Measurements from ENCODE around the gene SP4.

The SP4 gene

GRCh38 chr7:21463524-21463923 is 35.6 kb downstream of the SP4 start:
- DNase-seq: no peak
- Mint-ChIP-seq H3K4me1 (ENCODE audit: low read depth) (peaks cover 53% of the 10 kb centered on the region), H3K27ac (peak overlapping the region; percentile 38), H3K27me3 (no peaks in the 10 kb centered on the region), H3K36me3 (ENCODE audit: low read depth) (peaks cover 70% of the 10 kb centered on the region), H3K9me3 (peaks cover 7% of the 10 kb centered on the region), H3K4me3 (no peak overlapping the region)

GRCh38 chr7:21468969-21469368 is 41.1 kb downstream of the SP4 start:
- H3K27ac Mint-ChIP-seq: no peak overlapping the region
- no peaks in the 10 kb centered on the region for H3K27me3 Mint-ChIP-seq
- H3K9me3 Mint-ChIP-seq: no peaks in the 10 kb centered on the region
- DNase-seq: no peak
- peaks cover 49% of the 10 kb centered on the region for H3K4me1 Mint-ChIP-seq (ENCODE audit: low read depth)
- peaks cover 38% of the 10 kb centered on the region for H3K36me3 Mint-ChIP-seq (ENCODE audit: low read depth)
- H3K4me3 Mint-ChIP-seq: no peak overlapping the region

DNA sequence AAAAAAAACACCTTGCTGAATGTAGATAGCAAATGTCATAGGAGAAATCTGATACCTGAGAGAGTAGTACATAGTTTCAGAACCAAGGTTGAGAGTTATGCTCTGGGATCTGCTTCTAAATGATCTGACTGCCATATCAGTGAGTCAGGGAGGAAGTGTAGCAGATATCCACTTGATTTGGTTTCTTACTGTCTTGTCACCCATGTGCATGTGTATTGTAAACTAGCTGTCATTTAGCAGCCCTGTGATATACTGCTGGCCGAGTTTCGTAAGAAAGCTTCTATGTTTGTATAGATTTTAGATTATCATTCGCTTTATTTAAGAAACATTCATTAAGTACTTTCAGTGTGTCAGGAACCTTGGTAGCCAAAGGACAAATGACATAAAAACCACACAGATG is 42.0 kb downstream of the SP4 start:
- Mint-ChIP-seq H3K9me3 (no peaks in the 10 kb centered on the region), H3K27ac (no peak overlapping the region), H3K27me3 (no peaks in the 10 kb centered on the region), H3K36me3 (ENCODE audit: low read depth) (peaks cover 39% of the 10 kb centered on the region), H3K4me1 (ENCODE audit: low read depth) (peaks cover 48% of the 10 kb centered on the region), H3K4me3 (no peak overlapping the region)
- DNase-seq: no peak

- H3K4me1 Mint-ChIP-seq (ENCODE audit: low read depth): peaks cover 31% of the 10 kb centered on the region
- H3K9me3 Mint-ChIP-seq: no peaks in the 10 kb centered on the region
Observed at GRCh38 chr7:21472029-21472428, 44.1 kb downstream of the SP4 start.

DNA sequence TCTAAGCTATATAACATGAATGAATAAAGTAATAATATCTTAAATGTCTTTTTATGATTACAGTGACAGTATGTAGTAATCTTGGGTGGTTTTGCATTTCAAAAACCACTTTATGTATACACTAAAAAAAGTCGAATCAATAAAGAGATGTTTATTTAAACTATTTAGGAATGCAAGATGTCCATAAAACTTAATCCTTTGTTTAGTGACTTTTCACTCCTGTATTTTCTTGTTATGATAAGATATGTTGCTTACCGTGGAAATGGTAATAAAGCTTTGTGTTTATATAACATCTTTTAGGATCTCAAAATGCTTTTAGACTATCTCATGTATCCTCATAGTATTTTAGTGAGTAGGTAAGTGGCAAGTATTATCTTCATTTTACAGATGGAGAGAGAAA is 48.5 kb downstream of the SP4 start:
- peaks cover 46% of the 10 kb centered on the region for H3K4me1 Mint-ChIP-seq (ENCODE audit: low read depth)
- no peaks in the 10 kb centered on the region for H3K9me3 Mint-ChIP-seq
- no peak for DNase-seq
- H3K27me3 Mint-ChIP-seq: no peaks in the 10 kb centered on the region
- H3K36me3 Mint-ChIP-seq (ENCODE audit: low read depth): peaks cover 64% of the 10 kb centered on the region
- no peak overlapping the region for H3K4me3 Mint-ChIP-seq
- no peak overlapping the region for H3K27ac Mint-ChIP-seq

More at GRCh38 chr7:21472029-21472428, 44.1 kb downstream of the SP4 start:
- Mint-ChIP-seq H3K4me3 (no peak overlapping the region), H3K27me3 (no peaks in the 10 kb centered on the region), H3K27ac (no peak overlapping the region), H3K36me3 (ENCODE audit: low read depth) (peaks cover 31% of the 10 kb centered on the region)
- DNase-seq: no peak

GRCh38 chr7:21480693-21481403 is 53.0 kb downstream of the SP4 start:
- Mint-ChIP-seq H3K9me3 (no peaks in the 10 kb centered on the region), H3K27ac (no peak overlapping the region), H3K27me3 (no peaks in the 10 kb centered on the region), H3K36me3 (ENCODE audit: low read depth) (peaks cover 76% of the 10 kb centered on the region), H3K4me3 (no peak overlapping the region), H3K4me1 (ENCODE audit: low read depth) (peaks cover 46% of the 10 kb centered on the region)
- no peak for DNase-seq

DNA sequence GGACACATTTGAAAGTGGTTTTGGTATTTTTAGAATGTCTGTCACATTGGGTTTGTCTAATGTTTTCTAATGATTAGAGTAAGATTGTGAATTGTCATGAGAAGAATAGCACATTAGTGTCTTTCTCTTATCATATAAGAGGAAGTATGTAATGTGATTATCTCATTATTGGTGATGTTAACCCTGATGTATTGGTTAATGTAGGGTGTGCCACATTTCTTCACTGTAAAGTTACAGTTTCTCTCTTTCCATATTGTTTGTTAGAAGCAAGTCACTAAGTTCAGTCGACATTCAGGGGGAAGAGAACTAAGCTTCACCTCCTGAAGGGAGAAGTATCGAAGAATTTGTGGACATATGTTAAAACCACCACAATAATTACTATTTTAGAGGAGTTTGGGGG is 58.6 kb downstream of the SP4 start:
- Mint-ChIP-seq H3K4me3 (no peak overlapping the region), H3K9me3 (peaks cover 6% of the 10 kb centered on the region), H3K4me1 (ENCODE audit: low read depth) (peaks cover 22% of the 10 kb centered on the region), H3K36me3 (ENCODE audit: low read depth) (peaks cover 82% of the 10 kb centered on the region), H3K27me3 (no peaks in the 10 kb centered on the region), H3K27ac (no peak overlapping the region)
- DNase-seq: no peak

- Mint-ChIP-seq H3K9me3 (peaks cover 35% of the 10 kb centered on the region), H3K4me3 (no peak overlapping the region), H3K27ac (no peak overlapping the region), H3K4me1 (ENCODE audit: low read depth) (peaks cover 4% of the 10 kb centered on the region), H3K36me3 (ENCODE audit: low read depth) (peaks cover 88% of the 10 kb centered on the region), H3K27me3 (no peaks in the 10 kb centered on the region)
- DNase-seq: no peak
Observed at GRCh38 chr7:21495731-21496130, 67.8 kb downstream of the SP4 start.

DNA sequence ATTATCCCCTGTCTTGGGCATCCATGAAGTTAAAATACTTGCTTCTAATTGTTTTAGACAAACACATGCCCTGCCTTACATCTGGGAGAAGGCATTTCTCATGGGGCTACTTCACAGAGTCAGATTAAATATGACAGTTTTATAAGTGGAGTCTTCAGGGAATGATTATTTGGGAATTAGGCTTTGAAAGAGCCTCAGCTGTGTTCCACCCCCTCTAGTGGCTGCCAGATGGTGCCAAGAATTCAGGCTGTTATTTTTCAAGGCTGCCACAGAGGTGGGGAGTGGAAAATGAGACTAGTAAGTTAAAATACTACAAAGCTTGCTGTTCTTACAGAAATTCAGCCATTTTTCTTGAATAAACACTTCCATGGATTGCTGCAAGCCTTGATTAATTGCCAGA is 69.2 kb downstream of the SP4 start:
- Mint-ChIP-seq H3K27me3 (no peaks in the 10 kb centered on the region), H3K36me3 (ENCODE audit: low read depth) (peaks cover 90% of the 10 kb centered on the region), H3K9me3 (peaks cover 24% of the 10 kb centered on the region), H3K27ac (no peak overlapping the region), H3K4me3 (no peak overlapping the region), H3K4me1 (ENCODE audit: low read depth) (peaks cover 4% of the 10 kb centered on the region)
- no peak for DNase-seq

DNA sequence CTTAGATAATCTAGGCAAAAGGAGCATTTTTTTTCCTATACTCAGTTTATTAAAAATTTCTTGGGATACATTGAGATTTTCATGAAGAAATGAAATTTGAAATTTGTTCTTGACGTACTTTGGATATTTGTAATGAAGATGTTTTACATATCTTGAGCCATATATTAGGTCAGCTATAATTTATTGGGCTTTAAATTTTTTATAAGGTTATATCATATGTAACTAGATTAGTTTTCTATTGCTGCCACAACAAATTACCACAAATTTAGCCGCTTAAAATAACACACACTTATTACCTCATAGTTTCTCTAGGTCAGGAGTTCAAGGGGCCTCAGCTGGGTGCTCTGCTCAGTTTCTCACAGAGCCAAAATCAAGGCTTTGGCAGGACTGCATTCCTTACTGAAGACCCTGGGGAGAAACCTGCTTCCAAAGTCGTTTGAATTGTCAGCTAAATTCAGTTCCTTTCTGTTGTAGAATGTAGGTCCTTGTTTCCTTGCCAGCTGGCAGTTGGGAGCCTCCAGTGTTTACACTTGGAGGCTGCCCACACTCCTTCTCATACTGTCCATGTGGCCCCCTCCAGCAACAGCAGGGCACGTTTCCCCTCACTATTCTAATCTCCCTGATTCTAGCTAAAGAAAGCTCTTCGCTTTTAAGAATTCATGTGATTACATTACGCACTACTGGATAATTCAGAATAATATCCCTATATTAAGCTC is 72.4 kb downstream of the SP4 start:
- no peak overlapping the region for H3K4me3 Mint-ChIP-seq
- H3K27ac Mint-ChIP-seq: no peak overlapping the region
- peaks cover 26% of the 10 kb centered on the region for H3K9me3 Mint-ChIP-seq
- no peak for DNase-seq
- H3K4me1 Mint-ChIP-seq (ENCODE audit: low read depth): peaks cover 4% of the 10 kb centered on the region
- no peaks in the 10 kb centered on the region for H3K27me3 Mint-ChIP-seq
- peaks cover 91% of the 10 kb centered on the region for H3K36me3 Mint-ChIP-seq (ENCODE audit: low read depth)

- Mint-ChIP-seq H3K4me1 (ENCODE audit: low read depth) (no peaks in the 10 kb centered on the region), H3K4me3 (no peak overlapping the region), H3K9me3 (peaks cover 28% of the 10 kb centered on the region), H3K27ac (no peak overlapping the region), H3K36me3 (ENCODE audit: low read depth) (peaks cover 93% of the 10 kb centered on the region), H3K27me3 (no peaks in the 10 kb centered on the region)
- DNase-seq: no peak
Observed at GRCh38 chr7:21504021-21504420, 76.1 kb downstream of the SP4 start.

DNA sequence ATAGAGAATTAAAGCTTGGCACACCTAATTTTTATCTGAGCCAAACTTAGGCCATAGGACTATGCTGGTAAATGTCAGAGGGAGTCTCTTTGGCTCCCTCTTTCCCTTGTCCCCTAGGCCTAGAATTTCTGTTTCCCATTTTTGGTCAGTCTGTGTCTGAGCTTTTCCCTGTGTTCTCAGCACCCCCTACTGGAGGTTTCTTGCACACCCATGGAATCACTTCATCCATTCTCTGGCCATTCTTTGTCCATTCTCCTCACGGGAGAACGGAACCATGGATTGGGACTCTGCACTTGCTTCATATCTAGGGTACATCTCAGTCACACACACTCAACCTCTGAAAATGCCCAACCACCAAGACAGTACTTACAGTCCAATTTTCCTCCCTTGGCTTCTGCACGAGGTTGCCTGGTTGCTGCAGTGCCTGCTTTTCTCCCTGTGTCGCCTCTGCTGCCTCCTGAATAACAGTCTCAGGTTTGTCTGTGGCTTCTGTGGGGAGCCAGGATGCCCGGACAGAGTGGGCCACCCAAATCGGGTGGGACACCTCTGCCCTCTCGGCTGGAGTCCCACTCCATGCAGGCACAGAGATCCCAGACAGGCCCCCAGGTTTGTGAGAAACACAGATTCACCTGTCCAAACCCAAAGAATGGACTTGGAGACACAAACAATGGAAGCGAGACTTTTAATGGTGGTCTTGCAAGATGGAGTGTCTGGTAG is 79.9 kb downstream of the SP4 start:
- H3K27me3 Mint-ChIP-seq: no peaks in the 10 kb centered on the region
- peaks cover 88% of the 10 kb centered on the region for H3K36me3 Mint-ChIP-seq (ENCODE audit: low read depth)
- no peaks in the 10 kb centered on the region for H3K4me1 Mint-ChIP-seq (ENCODE audit: low read depth)
- no peak for DNase-seq
- H3K27ac Mint-ChIP-seq: no peak overlapping the region
- H3K9me3 Mint-ChIP-seq: peaks cover 28% of the 10 kb centered on the region
- H3K4me3 Mint-ChIP-seq: no peak overlapping the region

- Mint-ChIP-seq H3K27ac (no peak overlapping the region), H3K4me1 (ENCODE audit: low read depth) (no peaks in the 10 kb centered on the region), H3K9me3 (peaks cover 27% of the 10 kb centered on the region), H3K36me3 (ENCODE audit: low read depth) (peaks cover 85% of the 10 kb centered on the region), H3K4me3 (no peak overlapping the region), H3K27me3 (no peaks in the 10 kb centered on the region)
- DNase-seq: no peak
Observed at GRCh38 chr7:21508538-21508937, 80.7 kb downstream of the SP4 start.

- Mint-ChIP-seq H3K9me3 (no peaks in the 10 kb centered on the region), H3K27ac (no peak overlapping the region), H3K4me1 (ENCODE audit: low read depth) (no peaks in the 10 kb centered on the region), H3K27me3 (no peaks in the 10 kb centered on the region), H3K36me3 (ENCODE audit: low read depth) (peaks cover 39% of the 10 kb centered on the region), H3K4me3 (no peak overlapping the region)
- DNase-seq: no peak
Observed at GRCh38 chr7:21514062-21514461, 86.2 kb downstream of the SP4 start.

DNA sequence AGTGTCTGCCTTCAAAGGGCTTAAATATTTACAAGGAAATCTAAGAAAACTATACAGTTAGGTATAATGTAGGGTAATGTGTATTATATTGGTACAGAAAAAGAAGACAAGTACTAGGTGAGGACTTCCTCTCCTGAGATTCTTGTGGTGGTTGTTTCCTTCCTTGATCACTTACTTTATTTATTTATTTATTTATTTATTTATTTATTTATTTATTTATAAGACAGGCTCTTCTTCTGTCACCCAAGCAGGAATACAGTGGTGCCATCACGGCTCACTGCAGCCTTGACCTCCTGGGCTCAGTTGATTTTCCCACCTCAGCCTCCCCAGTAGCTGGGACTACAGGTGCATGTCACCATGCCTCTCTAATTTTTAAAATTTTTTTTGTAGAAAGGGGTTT is 96.8 kb downstream of the SP4 start:
- H3K9me3 Mint-ChIP-seq: peaks cover 3% of the 10 kb centered on the region
- H3K27ac Mint-ChIP-seq: no peak overlapping the region
- DNase-seq: no peak
- H3K36me3 Mint-ChIP-seq (ENCODE audit: low read depth): no peaks in the 10 kb centered on the region
- no peaks in the 10 kb centered on the region for H3K27me3 Mint-ChIP-seq
- H3K4me1 Mint-ChIP-seq (ENCODE audit: low read depth): no peaks in the 10 kb centered on the region
- H3K4me3 Mint-ChIP-seq: no peak overlapping the region
